KG1 (cell line): Measurements from ENCODE around the gene ZBTB37.
"Not testable (repeated sequence)": the region's sequence is repeated elsewhere in the genome, so short reads cannot be mapped to it uniquely, and the experiment has no call there.

ENCODE experiments used
- DNase-seq: peaks from one replicate; lab custom pipeline; 2025; lab: John Stamatoyannopoulos, UW

The ZBTB37 gene

DNA sequence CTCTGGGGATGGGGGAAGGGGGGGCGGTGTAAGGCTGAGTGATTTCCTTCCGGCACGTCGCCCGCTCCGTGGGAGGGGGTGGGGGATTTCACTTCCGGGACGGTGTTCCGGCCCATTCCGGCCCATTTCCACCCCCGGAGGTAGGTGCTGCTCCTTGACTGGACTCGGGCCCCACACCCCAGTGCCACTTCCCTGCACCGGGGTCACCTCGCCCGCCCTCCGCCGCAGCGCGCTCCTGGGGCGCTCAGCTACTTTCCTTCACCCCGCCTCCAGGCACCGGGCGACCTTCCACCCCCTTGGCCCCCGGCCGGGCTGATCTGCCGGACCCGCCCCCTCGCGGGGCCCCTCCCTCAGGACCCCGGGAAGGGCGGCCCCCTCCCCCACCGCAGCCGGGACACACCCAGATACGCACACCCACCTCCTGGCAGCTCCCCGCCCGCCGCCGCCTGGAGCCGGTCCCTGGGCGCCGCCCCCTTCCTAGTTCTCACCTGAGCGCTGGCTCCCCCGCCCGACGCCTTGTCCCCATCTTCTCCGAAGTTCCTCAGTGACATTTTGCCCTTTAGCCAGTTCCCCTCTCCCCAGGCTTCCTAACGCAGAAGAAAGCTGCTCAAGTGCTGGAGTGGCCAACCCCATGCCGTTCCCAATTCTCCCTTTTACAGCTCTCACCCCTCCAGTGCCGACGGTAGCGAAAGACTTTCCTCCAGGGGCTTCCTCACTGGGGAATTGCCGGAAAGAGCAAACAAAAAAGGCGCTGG lies at the start of gene ZBTB37:
Gene ZBTB37, plus strand, starts transcription at position 115 of the 755 bp plus-strand sequence. CDS start 1,846 bp downstream, outside the sequence.
- DNase-seq: peak; percentile 57

DNA sequence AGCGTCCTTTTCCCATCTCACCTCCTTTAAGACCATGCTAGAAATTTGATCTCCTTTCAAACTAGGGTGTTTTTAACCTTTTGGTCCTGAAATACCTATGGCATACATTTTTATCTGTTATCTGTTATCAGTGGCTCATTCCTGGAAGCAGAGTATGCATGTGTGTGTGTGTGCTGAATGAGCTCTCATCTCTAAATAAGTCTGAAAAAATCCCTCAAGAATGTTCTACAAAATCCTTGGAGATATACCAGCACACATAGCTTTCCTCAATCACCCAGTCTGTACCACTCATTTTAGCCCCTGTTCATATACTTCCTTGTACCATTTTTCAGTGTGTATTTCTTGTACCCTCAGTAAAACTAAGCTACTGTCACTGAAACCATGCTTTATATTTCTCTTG lies 49.7 kb upstream of the ZBTB37 start:
- DNase-seq: no peak

DNA sequence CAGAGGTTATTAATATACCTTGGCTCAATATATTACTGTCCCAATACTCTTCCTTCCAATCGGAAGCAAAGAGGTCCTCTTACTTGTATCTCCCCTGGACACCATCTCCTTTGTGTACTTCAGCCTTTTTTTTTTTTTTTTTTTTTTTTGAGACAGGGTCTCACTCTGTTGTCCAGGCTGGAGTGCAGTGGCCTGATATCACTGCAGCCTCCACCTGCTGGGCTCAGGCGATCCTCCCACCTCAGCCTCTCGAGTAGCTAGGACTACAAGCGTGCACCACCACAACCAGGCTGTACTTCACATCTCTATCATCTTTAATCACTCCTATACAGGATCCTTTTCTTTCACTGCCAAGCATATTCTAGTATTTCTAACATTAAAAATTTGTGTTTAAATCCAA lies 46.5 kb upstream of the ZBTB37 start:
- no peak for DNase-seq

GRCh38 chr1:173823781-173824314 lies 44.3 kb upstream of the ZBTB37 start:
- DNase-seq: no peak

GRCh38 chr1:173824315-173825081 lies 43.7 kb upstream of the ZBTB37 start, which contains the start of the genes CENPL and DARS2:
Gene CENPL (minus strand): TSS chr1:173824883. CDS start chr1:173811299, 13,584 bp downstream.
Gene DARS2 (plus strand): TSS chr1:173824673. CDS start chr1:173825230, 557 bp downstream.
- peak; percentile 93 for DNase-seq

DNA sequence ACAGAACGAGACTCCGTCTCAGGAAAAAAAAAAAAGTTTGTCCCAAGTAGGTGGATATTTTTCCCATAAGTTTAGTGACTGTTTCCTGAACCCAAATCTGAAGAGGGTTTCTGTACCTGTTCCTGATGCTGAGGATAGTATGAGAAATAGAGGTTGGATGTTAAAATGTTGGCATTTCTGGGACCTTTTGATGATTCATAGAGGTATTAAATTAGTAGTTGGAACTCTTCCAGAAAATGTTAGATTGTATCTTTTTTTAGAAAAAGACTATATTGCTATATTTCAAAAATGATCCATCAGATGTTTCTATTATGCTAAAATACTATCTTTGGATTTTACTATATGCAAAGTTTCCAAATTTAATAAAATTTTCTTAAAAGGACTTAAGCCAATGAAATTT lies 40.6 kb upstream of the ZBTB37 start:
- DNase-seq: no peak

GRCh38 chr1:173832748-173833147 lies 35.4 kb upstream of the ZBTB37 start:
- no peak for DNase-seq

GRCh38 chr1:173852105-173852504 lies 16.1 kb upstream of the ZBTB37 start:
- no peak for DNase-seq

DNA sequence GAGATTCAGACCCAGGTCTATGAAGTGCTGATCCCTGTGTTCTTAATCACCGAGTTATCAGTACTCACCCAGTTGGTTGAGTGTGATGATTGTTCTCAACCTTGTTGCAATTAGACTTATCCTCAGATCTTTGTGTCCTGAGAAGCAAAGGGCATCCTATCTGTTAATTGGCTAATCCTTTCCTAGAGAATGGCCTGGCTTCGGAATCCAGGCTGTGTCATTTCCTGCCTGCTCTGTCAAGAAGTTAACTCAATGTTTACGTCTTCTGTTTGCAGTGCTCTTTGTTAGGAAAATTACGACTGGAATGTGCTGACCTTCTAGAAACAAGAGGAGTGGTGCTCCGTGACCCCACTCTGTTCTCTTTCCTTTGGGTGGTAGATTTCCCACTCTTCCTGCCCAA lies 15.1 kb upstream of the ZBTB37 start:
- DNase-seq: no peak

GRCh38 chr1:173856014-173856413 lies 12.2 kb upstream of the ZBTB37 start:
- DNase-seq: no peak

DNA sequence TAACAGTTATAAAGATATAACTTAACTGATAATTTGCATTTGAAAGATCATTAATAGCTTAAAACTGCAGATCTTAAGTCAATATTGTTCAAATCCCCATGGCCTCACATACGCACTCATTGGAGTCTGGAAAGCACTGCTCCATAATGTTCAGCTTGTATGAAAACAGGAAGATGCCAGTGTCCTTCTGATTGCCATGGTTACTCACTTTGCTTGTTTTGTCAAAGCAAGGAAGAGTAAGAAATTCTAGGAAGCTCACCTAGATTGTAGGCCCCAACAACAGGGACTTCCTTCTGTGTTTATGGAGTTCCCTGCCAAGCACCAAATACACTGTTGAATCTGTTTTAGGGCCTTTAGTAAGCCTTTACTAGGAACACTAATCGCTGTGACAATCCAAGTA lies 11.3 kb upstream of the ZBTB37 start:
- no peak for DNase-seq

- no peak for DNase-seq
Observed at GRCh38 chr1:173857363-173857917, 10.7 kb upstream of the ZBTB37 start.

DNA sequence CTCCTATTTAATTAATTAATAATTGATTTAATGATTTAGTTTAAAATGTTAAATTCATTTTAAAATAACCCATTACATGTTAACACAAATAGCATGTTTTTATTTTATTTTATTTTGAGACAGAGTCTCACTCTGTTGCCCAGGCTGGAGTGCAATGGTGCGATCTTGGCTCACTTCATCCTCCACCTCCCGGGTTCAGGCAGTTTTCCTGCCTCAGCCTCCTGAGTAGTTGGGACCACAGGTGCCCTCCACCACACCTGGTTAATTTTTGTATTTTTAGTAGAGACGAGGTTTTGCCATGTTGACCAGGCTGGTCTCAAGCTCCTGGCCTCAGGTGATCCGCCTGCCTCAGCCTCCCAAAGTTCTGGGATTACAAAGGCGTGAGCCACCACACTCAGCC lies 8.6 kb upstream of the ZBTB37 start:
- not testable (repeated sequence) for DNase-seq

DNA sequence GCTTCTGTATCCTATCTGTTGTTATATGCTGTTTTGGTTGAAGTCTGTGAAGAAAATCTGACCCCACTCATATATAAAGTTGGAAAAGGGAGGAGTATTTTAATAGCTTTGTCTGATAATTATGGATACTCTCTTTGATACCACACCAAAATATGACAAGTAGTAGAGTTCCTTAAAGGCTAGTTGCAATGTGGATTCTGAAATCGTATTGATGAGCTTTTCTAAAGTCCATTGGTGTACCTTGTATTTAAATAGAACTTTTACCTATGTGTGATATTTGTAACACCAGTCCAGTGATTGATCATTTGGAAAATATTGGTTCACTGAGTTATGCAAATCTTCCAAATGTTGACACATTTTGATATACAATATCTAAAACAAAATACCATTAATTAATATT lies 8.1 kb upstream of the ZBTB37 start:
- no peak for DNase-seq

DNA sequence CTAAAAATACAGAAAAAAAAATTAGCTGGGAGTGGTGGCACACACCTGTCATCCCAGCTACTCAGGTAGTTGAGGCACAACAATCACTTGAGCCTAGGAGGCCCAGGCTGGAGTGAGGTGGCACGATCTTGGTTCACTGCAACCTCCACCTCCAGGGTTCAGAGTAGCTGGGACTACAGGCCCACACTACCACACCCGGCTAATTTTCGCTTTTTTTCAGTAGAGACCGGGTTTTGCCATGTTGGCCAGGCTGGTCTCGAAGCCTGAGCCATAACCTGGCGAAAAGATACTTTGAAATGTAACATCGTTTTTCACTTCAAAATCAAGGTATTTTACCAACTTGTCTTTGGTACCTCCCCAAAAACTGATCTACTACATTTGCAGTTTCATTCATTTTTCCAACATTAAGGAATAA lies 6.4 kb upstream of the ZBTB37 start:
- DNase-seq: no peak

GRCh38 chr1:173862146-173862768 lies 5.9 kb upstream of the ZBTB37 start:
- not testable (repeated sequence) for DNase-seq

GRCh38 chr1:173862769-173863223 lies 5.4 kb upstream of the ZBTB37 start:
- DNase-seq: no peak

GRCh38 chr1:173863224-173864161 lies 4.7 kb upstream of the ZBTB37 start:
- no peak for DNase-seq

DNA sequence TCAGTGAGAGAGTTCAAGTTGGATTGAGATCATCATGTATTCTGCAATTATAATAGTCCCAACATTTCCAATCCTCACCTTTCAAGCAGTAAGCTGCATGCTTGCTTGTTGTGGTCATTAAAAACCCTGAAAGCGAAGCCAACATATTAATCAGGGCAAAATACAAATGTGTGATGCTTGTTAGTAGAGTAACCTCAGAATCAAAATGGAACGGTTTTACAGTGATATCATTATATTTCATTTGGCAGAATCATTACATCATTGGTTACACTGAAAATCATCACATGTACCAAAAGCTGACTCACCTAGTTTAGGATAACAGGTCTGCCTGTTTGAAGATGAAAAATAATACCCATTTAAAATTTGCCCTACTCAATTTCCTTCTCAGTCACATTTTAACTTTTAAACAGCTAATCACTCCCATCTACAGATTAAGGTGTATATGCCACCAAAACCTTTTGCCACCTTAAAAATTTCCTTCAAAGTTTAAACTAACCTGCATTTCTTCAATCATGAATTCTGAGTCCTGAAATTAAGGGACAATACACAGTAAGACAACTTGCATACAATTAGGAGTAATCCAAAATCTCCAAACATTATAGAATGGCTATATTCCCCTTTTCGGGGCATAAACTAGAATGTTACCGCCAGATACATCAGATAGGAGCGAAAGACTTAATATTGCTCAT lies 3.9 kb upstream of the ZBTB37 start:
- no peak for DNase-seq

DNA sequence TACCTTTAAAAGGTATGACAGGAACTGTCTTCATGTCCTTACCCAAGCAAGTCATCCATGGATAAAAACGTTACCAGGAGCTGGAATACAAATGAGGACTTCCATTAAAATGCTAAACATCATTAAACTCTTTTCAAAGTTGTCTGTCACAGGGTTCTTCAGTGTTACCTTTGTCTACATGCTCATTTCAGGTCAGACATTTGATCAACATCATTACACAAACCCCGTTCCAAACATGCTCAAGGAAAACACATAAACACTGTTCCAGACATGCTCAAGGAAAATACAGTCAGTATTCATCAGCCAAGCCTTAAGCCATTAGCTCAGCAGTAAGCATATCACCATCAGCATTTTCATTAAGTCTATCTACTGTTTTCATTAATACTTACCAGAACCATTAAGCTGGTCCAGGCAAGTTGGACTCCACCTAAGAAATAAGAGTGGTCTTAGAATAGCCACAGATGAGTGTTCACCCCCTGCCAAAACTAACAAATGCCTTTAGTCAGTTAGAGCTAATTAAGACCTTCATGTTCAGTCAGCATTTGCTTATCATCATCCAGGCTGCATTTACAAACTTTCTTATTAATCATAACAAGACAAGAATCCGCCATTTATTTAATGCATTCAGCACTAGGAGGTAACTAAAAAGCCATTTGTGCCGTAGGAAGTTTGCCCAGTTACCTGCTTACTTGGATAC lies 2.6 kb upstream of the ZBTB37 start:
- no peak for DNase-seq
